Tibial nerve (tissue), 4 donors: ENCODE data around the gene KRTAP2-2. TPM values are rescaled to one million over a fixed set of nuclear protein-coding genes. Genes with fewer than 3 reads are reported as not detected.

ENCODE experiments used
- DNase-seq, 2 donors: peaks; one replicate each; pipeline ENCODE4 v3.0.0-alpha.2; 2019; ENCODE audit warnings: low spot score in 2 of 2
- H3K27ac ChIP-seq, 4 donors: fragments of 200-600 bp; sonication (generic) in 3 of 4; one replicate each; pipeline ENCODE4 v1.5.1; 2017 to 2019; ENCODE audit warnings: mild to moderate bottlenecking in 1 of 4
- H3K27me3 ChIP-seq, 2 donors: fragments of 200-600 bp; sonication (generic) in 1 of 2; one replicate each; pipeline versions ENCODE4 v1.5.1 to v1.6.0; 2017 to 2019
- H3K36me3 ChIP-seq, 3 donors: fragments of 200-600 bp; sonication (generic); one replicate each; pipeline ENCODE4 v1.5.1; 2018 to 2019
- H3K4me1 ChIP-seq, 4 donors: fragments of 200-600 bp; sonication (generic) in 3 of 4; one replicate each; pipeline ENCODE4 v1.5.1; 2017 to 2019
- H3K4me3 ChIP-seq, 4 donors: fragments of 200-600 bp; sonication (generic) in 3 of 4; one replicate each; pipeline ENCODE4 v1.5.1; 2017 to 2019; ENCODE audit warnings: mild to moderate bottlenecking in 1 of 4, moderate library complexity in 1 of 4
- H3K9me3 ChIP-seq, 4 donors: fragments of 200-600 bp; sonication (generic) in 3 of 4; one replicate each; pipeline ENCODE4 v1.5.1; 2017 to 2019
- EP300 ChIP-seq, 2 donors: sonication (generic); formaldehyde crosslinking; IDR thresholded peaks; one replicate each; pipeline ENCODE4 v1.6.1; 2017; ENCODE audit warnings: antibody characterized with exemption in 2 of 2, mild to moderate bottlenecking in 1 of 2
- POLR2A ChIP-seq, 2 donors: fragments of 450-650 bp; IDR thresholded peaks; one replicate each; pipeline ENCODE4 v1.6.1; 2017; ENCODE audit warnings: antibody characterized with exemption in 2 of 2, mild to moderate bottlenecking in 2 of 2, moderate library complexity in 2 of 2
- WGBS, 2 donors: methylation state at CpG; one replicate each; pipeline ENCODE4 v1.1.5; 2018; 5-methylcytosine and 5-hydroxymethylcytosine counted together
- total RNA-seq, 4 donors: library from RNA; depleted of rRNA; stranded (reverse); fragments of >200 nt; gene quantifications; one replicate each; pipeline ENCODE4 v1.1.0, GENCODE V29; 2016
- TF ChIP-seq, protein P1 (sequence below), 5 experiments: fragments of 200-600 bp in 3 of 5; fragments of 450-650 bp in 2 of 5; sonication (generic) in 3 of 5; IDR thresholded peaks; one replicate each; pipeline ENCODE4 v1.5.1; 2016 to 2019; ENCODE audit warnings: antibody characterized with exemption in 5 of 5, mild to moderate bottlenecking in 3 of 5, moderate library complexity in 2 of 5

KRTAP2-2 gene
- total RNA-seq, 4 donors from 2014 or later, result not detected

DNA sequence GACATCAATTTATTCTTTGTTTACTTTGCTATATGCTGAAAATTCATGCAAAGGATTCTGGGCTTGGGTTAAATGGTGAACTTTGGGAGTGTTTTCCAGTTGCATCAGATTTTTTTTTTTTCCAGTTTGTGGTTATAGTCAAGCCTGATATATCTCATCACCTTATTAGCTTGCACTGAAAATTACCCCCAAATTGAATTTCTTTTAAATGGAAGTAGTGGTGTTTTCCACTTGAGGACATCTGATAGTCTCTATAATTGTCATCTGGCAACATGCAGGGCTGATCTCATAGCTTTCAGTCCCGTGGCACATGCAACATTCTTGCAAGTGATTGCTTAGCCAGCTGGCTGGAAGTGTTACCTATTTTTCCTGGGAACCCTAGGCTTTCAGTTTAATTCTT lies 41.4 kb downstream of the KRTAP2-2 start:
- 14 to 24% methylated on average over 1 of the region's 1 CpG for WGBS, 2 donors
- H3K4me3 ChIP-seq, result no peak overlapping the region

DNA sequence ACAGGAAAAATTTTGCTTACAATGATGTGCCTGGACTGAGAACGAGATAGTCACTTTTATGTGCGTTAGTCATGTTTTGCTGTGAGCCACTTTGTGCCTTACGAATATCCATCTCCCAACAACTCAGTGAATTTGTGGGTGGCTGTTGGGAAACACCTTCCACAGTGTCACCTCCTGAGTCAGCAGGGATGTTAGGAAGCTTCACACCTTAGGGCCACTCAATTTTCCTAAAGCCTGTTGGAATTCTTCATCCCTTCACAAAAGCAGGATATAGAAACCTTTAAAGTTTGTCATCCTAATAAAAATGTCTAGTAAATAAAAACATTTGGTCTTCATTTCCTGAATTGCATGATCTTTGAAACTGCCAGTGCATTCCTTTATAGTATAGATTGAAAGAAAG lies 41.8 kb downstream of the KRTAP2-2 start:
- Histone ChIP-seq H3K4me3 (no peak overlapping the region), H3K4me1 (no peaks in the 10 kb centered on the region)

More for the DNA sequence above, 41.4 kb downstream of the KRTAP2-2 start:
- Histone ChIP-seq H3K36me3 (no peaks in the 10 kb centered on the region), H3K27me3 (no peaks in the 10 kb centered on the region), H3K9me3 (no peaks in the 10 kb centered on the region), H3K4me1 (no peaks in the 10 kb centered on the region), H3K27ac (no peak overlapping the region)
- DNase-seq, result no peak
- TF ChIP-seq, protein P1, sequence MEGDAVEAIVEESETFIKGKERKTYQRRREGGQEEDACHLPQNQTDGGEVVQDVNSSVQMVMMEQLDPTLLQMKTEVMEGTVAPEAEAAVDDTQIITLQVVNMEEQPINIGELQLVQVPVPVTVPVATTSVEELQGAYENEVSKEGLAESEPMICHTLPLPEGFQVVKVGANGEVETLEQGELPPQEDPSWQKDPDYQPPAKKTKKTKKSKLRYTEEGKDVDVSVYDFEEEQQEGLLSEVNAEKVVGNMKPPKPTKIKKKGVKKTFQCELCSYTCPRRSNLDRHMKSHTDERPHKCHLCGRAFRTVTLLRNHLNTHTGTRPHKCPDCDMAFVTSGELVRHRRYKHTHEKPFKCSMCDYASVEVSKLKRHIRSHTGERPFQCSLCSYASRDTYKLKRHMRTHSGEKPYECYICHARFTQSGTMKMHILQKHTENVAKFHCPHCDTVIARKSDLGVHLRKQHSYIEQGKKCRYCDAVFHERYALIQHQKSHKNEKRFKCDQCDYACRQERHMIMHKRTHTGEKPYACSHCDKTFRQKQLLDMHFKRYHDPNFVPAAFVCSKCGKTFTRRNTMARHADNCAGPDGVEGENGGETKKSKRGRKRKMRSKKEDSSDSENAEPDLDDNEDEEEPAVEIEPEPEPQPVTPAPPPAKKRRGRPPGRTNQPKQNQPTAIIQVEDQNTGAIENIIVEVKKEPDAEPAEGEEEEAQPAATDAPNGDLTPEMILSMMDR (IDR thresholded peaks at IDR 0.05), result no peak
- TF ChIP-seq POLR2A (IDR thresholded peaks at IDR 0.05) (no peak), EP300 (IDR thresholded peaks at IDR 0.05) (no peak)

DNA sequence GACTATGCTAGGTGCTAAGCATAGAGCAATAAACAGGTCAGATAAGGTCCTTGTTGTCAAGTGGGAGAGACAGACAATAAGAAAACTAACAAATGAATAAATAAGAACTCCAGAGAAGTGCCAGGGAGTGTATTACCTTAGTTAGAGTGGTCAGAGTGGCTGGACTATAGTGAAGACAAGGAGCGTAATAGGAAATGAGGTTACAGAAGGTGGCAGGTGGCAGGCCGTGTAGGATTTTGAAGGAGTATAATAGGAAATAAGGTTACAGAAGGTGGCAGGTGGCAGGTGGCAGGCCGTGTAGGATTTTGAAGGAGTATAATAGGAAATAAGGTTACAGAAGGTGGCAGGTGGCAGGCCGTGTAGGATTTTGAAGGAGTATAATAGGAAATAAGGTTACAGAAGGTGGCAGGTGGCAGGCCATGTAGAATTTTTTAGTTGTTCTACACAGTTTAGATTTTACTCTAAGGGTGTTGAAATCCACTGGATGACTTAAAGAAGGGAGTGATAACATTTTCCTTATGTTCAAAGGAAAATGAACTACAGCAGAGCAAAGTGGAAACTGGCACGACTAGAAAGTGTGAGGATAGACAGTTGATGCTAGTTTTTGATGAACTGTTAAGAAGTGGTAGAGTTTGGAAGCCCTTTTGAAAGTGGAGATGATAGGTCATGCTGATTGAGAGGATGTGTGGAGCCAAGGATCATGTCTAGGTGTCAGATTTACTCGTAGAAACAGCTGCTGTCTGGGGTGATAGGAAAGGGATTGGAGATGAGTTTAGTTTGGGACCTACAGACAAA lies 42.5 kb downstream of the KRTAP2-2 start:
- no peak for DNase-seq
- Histone ChIP-seq H3K4me1 (no peaks in the 10 kb centered on the region), H3K27me3 (no peaks in the 10 kb centered on the region), H3K27ac (no peak overlapping the region), H3K36me3 (no peaks in the 10 kb centered on the region), H3K9me3 (no peaks in the 10 kb centered on the region), H3K4me3 (no peak overlapping the region)
- TF ChIP-seq POLR2A (IDR thresholded peaks at IDR 0.05) (no peak), EP300 (IDR thresholded peaks at IDR 0.05) (no peak)
- TF ChIP-seq, protein P1 (IDR thresholded peaks at IDR 0.05), result no peak
- WGBS, 2 donors, result 80 to 82% methylated on average over 6 of the region's 6 CpGs

More for the DNA sequence above, 41.8 kb downstream of the KRTAP2-2 start:
- WGBS, 2 donors, result 88 to 92% methylated on average over 3 of the region's 3 CpGs
- Histone ChIP-seq H3K27ac (no peak overlapping the region), H3K36me3 (no peaks in the 10 kb centered on the region), H3K27me3 (no peaks in the 10 kb centered on the region), H3K9me3 (no peaks in the 10 kb centered on the region)
- TF ChIP-seq, protein P1 (IDR thresholded peaks at IDR 0.05), result no peak
- TF ChIP-seq POLR2A (IDR thresholded peaks at IDR 0.05), result no peak
- TF ChIP-seq EP300 (IDR thresholded peaks at IDR 0.05), result no peak
- DNase-seq, result no peak

DNA sequence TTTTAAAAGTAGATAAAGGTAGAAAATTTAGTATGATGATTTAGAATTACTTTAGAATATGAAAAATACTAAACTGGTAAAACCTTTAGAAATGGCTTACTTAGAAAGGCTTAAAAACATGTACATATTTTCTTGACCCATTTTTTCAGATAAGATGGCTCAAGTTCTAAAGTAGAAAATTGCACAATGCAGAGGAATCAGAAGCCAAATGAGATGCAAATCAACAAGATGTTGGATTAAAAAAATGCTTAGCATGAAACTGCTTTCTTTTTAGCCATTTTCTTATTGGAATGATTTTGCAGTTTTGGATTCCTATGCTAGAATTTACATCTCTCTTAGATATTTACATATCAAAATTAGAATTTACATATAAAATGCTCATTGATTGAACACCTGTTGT lies 44.6 kb downstream of the KRTAP2-2 start:
- H3K36me3 ChIP-seq, result no peaks in the 10 kb centered on the region
- TF ChIP-seq, protein P1 (IDR thresholded peaks at IDR 0.05), result no peak
- TF ChIP-seq POLR2A (IDR thresholded peaks at IDR 0.05), result no peak
- no peak for TF ChIP-seq EP300 (IDR thresholded peaks at IDR 0.05)

DNA sequence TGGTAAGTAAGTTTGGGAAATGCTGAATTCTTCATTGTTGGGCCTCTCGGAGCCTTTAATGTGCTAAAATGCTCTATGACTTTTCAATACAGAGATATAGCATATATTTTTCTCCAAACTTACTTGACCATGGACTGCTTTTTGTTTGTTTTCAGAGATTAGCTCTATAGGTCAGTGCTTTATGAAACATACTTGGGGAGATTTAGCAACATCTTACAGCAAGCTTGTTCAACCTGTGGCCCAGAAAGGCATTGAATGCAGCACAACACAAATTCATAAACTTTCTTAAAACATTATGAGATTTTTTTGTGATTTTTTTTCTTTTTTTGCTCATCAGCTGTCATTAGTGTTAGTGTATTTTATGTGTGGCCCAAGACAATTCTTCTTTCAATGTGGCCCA lies 45.1 kb downstream of the KRTAP2-2 start:
- Histone ChIP-seq H3K27ac (no peak overlapping the region), H3K27me3 (no peaks in the 10 kb centered on the region), H3K4me1 (no peaks in the 10 kb centered on the region), H3K9me3 (no peaks in the 10 kb centered on the region), H3K4me3 (no peak overlapping the region), H3K36me3 (no peaks in the 10 kb centered on the region)
- 79 to 85% methylated on average over 1 of the region's 1 CpG for WGBS, 2 donors
- TF ChIP-seq, protein P1 (IDR thresholded peaks at IDR 0.05), result no peak
- TF ChIP-seq EP300 (IDR thresholded peaks at IDR 0.05), result no peak
- no peak for DNase-seq

More for the DNA sequence above, 44.6 kb downstream of the KRTAP2-2 start:
- Histone ChIP-seq H3K9me3 (no peaks in the 10 kb centered on the region), H3K4me1 (no peaks in the 10 kb centered on the region), H3K27ac (no peak overlapping the region), H3K27me3 (no peaks in the 10 kb centered on the region), H3K4me3 (no peak overlapping the region)
- no peak for DNase-seq
